RWPE1 (cell line): ENCODE data around the gene AHCYL2.
"Not testable (repeated sequence)": the region's sequence is repeated elsewhere in the genome, so short reads cannot be mapped to it uniquely, and the experiment has no call there.

Experiments used
- CTCF ChIA-PET: fragments of 350-600 bp; sonication (Branson Sonifier 250); formaldehyde crosslinking; extraction: SDS; loops from one replicate; lab custom pipeline; 2021; lab: Yijun Ruan, JAX
- POLR2A ChIA-PET: fragments of 400-600 bp; formaldehyde crosslinking; extraction: SDS; loops from one replicate; lab custom pipeline; 2020; ENCODE audit warnings: antibody characterized with exemption; ENCODE audit not compliant: low non-redundant PET; lab: Yijun Ruan, JAX
- DNase-seq: peaks from one replicate; pipeline ENCODE4 v3.0.0; 2012; ENCODE audit warnings: low spot score
- H3K27ac ChIP-seq: fragments of 450-650 bp; 2 replicates; pipeline ENCODE4 v1.5.1; 2017
- TF ChIP-seq, protein P1 (sequence below): fragments of 450-650 bp; conservative IDR thresholded peaks from 2 replicates; pipeline ENCODE4 v1.5.1; 2017; ENCODE audit warnings: low read depth, mild to moderate bottlenecking

The AHCYL2 gene

DNA sequence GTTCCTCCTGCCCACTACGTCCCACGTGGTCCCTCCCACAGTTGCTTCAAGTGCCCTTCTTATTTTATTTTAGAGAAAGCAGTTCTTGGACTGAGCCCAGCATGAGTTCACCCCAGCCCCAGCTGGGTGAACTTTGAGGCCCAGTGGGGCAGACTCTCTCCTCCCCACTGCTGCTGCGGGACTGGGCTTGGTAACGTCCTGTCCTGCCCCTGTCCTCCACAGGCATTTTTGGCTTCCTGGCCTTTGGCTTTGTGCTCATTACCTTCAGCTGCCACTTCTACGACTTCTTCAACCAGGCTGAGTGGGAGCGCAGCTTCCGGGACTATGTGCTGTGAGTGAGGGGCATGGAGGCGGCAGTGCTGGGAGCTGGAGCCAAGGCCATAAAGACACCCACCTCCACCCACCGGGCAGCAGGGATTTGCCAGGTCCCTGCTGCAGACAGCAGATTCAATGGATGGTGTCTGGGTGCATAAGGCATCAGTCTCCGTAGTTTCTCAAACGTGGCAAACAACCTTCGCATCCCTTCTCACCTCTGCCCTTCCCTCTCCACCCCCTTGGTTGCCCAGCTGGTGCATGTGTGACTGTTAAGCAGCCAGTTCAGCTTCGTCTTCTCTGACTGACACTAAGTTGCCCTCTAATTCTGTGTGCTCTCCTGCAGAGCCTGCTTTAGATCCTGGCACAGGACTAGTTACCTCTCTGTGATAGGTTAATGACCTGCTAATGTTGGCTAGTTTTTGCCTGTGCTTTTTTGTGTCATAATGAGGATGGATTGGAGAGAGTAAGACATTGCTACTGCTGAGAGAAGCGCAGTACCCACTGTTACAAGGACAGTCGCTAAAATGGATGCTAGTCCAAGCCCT, 15.5 kb upstream of the AHCYL2 start:
- POLR2A ChIA-PET = no interaction called here
- DNase-seq = no peak
- H3K27ac ChIP-seq = no peak overlapping the region
- TF ChIP-seq, protein P1, sequence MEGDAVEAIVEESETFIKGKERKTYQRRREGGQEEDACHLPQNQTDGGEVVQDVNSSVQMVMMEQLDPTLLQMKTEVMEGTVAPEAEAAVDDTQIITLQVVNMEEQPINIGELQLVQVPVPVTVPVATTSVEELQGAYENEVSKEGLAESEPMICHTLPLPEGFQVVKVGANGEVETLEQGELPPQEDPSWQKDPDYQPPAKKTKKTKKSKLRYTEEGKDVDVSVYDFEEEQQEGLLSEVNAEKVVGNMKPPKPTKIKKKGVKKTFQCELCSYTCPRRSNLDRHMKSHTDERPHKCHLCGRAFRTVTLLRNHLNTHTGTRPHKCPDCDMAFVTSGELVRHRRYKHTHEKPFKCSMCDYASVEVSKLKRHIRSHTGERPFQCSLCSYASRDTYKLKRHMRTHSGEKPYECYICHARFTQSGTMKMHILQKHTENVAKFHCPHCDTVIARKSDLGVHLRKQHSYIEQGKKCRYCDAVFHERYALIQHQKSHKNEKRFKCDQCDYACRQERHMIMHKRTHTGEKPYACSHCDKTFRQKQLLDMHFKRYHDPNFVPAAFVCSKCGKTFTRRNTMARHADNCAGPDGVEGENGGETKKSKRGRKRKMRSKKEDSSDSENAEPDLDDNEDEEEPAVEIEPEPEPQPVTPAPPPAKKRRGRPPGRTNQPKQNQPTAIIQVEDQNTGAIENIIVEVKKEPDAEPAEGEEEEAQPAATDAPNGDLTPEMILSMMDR = no peak
- CTCF ChIA-PET = interaction anchor here (0.5 to 2.4 kb wide), 7 partner anchors 9 to 768 kb away, joined by 3 to 12 read pairs (median 4); no protein-coding TSS in a partner anchor

DNA sequence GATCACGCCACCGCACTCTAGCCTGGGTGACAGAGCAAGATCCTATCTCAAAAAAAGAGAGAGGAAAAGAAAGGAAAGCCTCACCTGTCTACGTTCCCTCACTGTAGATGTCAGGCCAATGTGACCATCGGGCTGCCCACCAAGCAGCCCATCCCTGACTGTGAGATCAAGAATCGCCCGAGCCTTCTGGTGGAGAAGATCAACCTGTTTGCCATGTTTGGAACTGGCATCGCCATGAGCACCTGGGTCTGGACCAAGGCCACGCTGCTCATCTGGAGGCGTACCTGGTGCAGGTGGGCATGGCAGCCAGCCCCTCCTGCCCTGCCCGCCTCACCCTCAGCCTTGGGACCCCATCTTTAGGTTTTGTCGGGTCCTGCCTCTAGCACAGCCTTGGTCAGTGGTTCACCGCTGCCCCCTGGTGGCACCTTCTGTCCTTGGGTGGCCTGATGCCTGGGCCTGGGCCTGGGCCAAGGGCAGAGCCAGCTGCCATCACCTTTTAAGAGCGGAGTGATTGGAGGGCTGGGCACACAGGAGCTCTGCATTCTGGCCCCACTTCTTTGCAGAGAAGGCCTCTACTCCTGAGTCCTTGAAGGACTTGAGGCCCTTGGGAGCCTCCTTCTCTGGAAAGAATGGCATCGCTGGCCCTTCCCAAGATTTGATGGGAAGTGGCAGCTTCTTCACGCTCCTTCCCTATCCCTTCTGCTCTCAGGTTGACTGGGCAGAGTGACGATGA, 14.4 kb upstream of the AHCYL2 start:
- POLR2A ChIA-PET = no interaction called here

DNA sequence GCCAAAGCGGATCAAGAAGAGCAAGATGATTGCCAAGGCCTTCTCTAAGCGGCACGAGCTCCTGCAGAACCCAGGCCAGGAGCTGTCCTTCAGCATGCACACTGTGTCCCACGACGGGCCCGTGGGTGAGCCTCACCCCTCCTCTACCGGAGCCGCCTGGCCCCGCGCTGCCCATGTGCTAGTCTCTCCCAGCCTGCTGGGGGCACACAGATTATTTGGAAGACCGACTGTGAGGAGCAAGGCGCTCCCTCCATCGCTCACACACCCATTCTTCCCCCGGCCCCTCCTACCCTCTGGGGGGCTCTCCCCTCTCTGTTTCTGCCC, 13.9 kb upstream of the AHCYL2 start:
- TF ChIP-seq, protein P1 = no peak
- H3K27ac ChIP-seq = no peak overlapping the region
- CTCF ChIA-PET = interaction anchor here (0.5 to 2.5 kb wide), 4 partner anchors 39 to 119 kb away, joined by 3 to 18 read pairs (median 8); no protein-coding TSS in a partner anchor
- DNase-seq = no peak
- POLR2A ChIA-PET = no interaction called here

More for the DNA sequence above, 14.4 kb upstream of the AHCYL2 start:
- TF ChIP-seq, protein P1 = peak; percentile 88
- peak; percentile 50 for DNase-seq
- H3K27ac ChIP-seq = no peak overlapping the region
- CTCF ChIA-PET = interaction anchor here (0.5 to 2.5 kb wide), 6 partner anchors 8 to 770 kb away, joined by 3 to 18 read pairs (median 4); no protein-coding TSS in a partner anchor

DNA sequence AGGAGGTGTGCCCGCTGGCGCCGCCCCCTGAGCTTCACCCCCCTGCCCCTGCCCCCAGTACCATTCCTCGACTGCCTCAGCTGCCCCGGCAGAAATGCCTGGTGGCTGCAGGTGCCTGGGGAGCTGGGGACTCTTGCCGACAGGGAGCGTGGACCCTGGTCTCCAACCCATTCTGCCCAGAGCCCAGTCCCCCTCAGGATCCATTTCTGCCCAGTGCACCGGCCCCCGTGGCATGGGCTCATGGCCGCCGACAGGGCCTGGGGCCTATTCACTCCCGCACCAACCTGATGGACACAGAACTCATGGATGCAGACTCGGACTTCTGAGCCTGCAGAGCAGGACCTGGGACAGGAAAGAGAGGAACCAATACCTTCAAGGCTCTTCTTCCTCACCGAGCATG, 12.7 kb upstream of the AHCYL2 start:
- POLR2A ChIA-PET = no interaction called here
- H3K27ac ChIP-seq = no peak overlapping the region
- DNase-seq = no peak
- TF ChIP-seq, protein P1 = no peak
- CTCF ChIA-PET = interaction anchor here (0.6 to 2.5 kb wide), 2 partner anchors 48 to 86 kb away, joined by 3 to 18 read pairs; no protein-coding TSS in a partner anchor

DNA sequence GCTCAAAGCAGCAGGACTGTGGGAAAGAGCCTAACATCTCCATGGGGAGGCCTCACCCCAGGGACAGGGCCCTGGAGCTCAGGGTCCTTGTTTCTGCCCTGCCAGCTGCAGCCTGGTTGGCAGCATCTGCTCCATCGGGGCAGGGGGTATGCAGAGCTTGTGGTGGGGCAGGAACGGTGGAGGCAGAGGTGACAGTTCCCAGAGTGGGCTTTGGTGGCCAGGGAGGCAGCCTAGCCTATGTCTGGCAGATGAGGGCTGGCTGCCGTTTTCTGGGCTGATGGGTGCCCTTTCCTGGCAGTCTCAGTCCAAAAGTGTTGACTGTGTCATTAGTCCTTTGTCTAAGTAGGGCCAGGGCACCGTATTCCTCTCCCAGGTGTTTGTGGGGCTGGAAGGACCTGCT, 12.2 kb upstream of the AHCYL2 start:
- no peak overlapping the region for H3K27ac ChIP-seq
- TF ChIP-seq, protein P1 = no peak
- no peak for DNase-seq
- CTCF ChIA-PET = interaction anchor here (0.6 to 2.5 kb wide), 4 partner anchors 49 to 391 kb away, joined by 3 to 18 read pairs (median 3); no protein-coding TSS in a partner anchor
- POLR2A ChIA-PET = no interaction called here

DNA sequence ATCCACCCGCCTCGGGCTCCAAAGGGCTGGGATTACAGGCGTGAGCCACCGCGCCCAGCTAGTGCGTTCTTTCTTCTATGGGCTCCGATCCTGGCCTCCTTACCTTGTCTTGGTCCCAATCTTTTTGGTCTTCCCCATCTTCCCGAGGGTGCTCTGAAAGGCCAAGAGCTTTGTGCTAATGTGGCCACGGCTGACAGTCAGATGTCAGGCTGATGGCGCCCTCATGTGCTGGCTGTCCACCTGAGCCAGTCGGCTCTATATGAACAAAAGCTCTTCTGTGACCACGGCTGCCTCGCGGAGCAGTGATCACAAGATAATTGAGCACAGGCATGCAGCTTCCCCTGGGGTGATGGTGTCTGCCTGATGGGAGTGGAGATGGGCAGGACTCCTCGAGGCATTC, 11.0 kb upstream of the AHCYL2 start:
- no peak for DNase-seq
- POLR2A ChIA-PET = interaction anchor here (0.5 kb wide), 1 partner anchor 61 kb away, joined by 5 read pairs; no protein-coding TSS in a partner anchor
- no peak overlapping the region for H3K27ac ChIP-seq
- TF ChIP-seq, protein P1 = peak; percentile 16; the same call in 1 of the 2 replicates
- CTCF ChIA-PET = interaction anchor here (0.6 to 1.5 kb wide), 3 partner anchors 45 to 418 kb away, joined by 3 to 6 read pairs (median 3); no protein-coding TSS in a partner anchor

DNA sequence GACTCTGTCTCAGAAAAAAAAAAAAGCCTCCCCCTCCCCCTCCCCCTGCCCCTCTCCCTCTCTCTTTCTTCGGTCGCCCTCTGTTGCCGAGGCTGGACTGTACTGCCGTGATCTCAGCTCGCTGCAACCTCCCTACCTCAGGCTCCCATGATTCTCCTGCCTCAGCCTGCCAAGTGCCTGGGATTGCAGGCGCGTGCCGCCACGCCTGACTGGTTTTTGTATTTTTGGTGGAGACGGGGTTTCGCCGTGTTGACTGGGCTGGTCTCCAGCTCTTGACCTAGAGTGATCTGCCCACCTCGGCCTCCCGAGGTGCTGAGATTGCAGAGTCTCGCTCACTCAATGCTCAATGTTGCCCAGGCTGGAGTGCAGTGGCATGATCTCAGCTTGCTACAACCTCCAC, 9.1 kb upstream of the AHCYL2 start:
- DNase-seq, CTCF ChIA-PET, POLR2A ChIA-PET, H3K27ac ChIP-seq: not testable (repeated sequence)

DNA sequence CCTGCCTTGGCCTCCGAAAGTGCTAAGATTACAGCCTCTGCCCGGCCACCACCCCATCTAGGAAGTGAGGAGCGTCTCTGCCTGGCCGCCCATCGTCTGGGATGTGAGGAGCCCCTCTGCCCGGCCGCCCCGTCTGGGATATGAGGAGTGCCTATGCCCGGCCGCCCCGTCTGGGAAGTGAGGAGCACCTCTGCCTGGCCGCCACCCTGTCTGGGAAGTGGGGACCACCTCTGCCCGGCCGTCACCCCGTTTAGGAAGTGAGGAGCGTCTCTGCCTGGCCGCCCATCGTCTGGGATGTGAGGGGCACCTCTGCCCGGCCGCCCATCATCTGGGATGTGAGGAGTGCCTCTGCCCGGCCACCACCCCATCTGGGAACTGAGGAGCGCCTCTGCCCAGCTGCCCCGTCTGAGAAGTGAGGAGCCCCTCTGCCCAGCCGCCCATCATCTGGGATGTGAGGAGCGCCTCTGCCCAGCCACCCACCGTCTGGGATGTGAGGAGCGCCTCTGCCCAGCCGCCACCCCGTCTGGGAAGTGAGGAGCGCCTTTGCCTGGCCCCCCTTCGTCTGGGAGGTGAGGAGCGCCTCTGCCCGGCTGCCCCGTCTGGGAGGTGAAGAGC, 8.6 kb upstream of the AHCYL2 start:
- POLR2A ChIA-PET, CTCF ChIA-PET, DNase-seq, H3K27ac ChIP-seq: not testable (repeated sequence)
